Lower leg skin (tissue), 3 donors: ENCODE measurements around the gene CLDND2.

ENCODE experiments used
- POLR2A ChIP-seq, 2 donors: fragments of 450-650 bp; IDR thresholded peaks; one replicate each; pipeline ENCODE4 v1.6.1; 2016 to 2017; ENCODE audit warnings: antibody characterized with exemption in 2 of 2, mild to moderate bottlenecking in 1 of 2, moderate library complexity in 1 of 2
- TF ChIP-seq, protein P1 (sequence below), 3 donors: fragments of 450-650 bp; IDR thresholded peaks; one replicate each; pipeline ENCODE4 v1.5.1; 2016; ENCODE audit warnings: antibody characterized with exemption in 3 of 3, mild to moderate bottlenecking in 3 of 3, moderate library complexity in 2 of 3

DNA sequence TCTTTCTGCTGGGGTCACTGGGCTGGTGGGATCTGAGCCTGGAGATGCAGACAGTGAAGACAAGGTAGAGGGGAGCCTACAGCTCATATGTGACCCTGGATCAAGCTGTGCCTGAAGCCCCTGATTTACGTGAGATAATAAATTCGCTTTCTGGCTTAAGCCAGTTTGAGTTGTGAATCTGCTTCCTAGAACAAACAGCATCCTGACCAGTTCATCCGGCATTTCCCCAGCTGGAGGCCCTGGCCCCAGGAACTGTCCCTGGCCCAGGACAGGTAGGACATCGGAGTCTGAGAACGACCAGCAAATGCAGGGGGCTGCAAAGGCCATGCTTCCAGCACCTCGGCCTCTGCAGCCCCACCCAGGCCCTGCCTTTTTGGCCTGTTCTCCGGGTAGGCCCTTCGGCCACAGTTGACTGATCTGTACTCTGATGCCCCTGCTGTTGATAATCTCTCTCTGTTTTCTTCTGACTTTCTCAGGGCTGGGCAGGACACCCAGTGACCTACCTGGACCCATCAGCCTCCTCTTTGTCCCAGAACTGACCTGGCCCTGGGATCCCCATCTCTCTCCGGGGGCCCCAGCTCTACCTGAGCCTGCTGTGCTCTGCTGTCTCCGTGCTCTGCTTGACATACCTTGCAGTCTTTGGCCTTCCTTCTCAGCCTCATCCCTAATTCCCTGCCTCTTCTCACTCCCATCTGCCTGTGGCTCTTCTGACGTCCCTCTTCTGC is 17.4 kb downstream of the CLDND2 start:
- TF ChIP-seq, protein P1, sequence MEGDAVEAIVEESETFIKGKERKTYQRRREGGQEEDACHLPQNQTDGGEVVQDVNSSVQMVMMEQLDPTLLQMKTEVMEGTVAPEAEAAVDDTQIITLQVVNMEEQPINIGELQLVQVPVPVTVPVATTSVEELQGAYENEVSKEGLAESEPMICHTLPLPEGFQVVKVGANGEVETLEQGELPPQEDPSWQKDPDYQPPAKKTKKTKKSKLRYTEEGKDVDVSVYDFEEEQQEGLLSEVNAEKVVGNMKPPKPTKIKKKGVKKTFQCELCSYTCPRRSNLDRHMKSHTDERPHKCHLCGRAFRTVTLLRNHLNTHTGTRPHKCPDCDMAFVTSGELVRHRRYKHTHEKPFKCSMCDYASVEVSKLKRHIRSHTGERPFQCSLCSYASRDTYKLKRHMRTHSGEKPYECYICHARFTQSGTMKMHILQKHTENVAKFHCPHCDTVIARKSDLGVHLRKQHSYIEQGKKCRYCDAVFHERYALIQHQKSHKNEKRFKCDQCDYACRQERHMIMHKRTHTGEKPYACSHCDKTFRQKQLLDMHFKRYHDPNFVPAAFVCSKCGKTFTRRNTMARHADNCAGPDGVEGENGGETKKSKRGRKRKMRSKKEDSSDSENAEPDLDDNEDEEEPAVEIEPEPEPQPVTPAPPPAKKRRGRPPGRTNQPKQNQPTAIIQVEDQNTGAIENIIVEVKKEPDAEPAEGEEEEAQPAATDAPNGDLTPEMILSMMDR (IDR thresholded peaks at IDR 0.05) = no peak
- TF ChIP-seq POLR2A (IDR thresholded peaks at IDR 0.05) = no peak
